CD4-positive, alpha-beta T cell treated with Interleukin-4 for 4 hours (primary cell): ENCODE measurements around the gene UTP14C.
"Not testable (repeated sequence)": the region's sequence is repeated elsewhere in the genome, so short reads cannot be mapped to it uniquely, and the experiment has no call there.

Source experiments
- DNase-seq: peaks from one replicate; pipeline ENCODE4 v3.0.0-alpha.2; 2020

UTP14C gene, protein sequence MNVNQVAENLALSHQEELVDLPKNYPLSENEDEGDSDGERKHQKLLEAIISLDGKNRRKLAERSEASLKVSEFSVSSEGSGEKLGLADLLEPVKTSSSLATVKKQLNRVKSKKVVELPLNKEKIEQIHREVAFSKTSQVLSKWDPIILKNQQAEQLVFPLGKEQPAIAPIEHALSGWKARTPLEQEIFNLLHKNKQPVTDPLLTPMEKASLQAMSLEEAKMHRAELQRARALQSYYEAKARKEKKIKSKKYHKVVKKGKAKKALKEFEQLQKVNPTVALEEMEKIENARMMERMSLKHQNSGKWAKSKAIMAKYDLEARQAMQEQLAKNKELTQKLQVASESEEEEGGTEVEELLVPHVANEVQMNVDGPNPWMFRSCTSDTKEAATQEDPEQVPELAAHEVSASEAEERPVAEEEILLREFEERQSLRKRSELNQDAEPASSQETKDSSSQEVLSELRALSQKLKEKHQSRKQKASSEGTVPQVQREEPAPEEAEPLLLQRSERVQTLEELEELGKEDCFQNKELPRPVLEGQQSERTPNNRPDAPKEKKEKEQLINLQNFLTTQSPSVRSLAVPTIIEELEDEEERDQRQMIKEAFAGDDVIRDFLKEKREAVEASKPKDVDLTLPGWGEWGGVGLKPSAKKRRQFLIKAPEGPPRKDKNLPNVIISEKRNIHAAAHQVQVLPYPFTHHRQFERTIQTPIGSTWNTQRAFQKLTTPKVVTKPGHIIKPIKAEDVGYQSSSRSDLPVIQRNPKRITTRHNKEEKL

DNA sequence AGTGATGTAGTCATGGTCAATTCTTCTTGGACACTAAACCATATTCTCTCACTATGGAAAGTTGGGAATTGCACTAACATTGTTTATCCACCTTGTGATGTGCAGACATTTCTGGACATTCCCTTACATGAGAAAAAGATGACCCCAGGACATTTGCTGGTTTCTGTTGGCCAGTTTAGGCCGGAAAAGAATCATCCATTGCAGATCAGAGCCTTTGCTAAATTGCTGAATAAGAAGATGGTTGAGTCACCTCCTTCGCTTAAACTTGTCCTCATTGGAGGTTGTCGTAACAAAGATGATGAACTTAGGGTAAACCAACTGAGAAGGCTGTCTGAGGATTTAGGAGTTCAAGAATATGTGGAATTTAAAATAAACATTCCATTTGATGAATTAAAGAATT, at the start of gene UTP14C:
TSS of gene UTP14C (plus strand) at position 211 of the 400 bp plus-strand sequence. CDS start 4,114 bp downstream, outside the sequence.
- no peak for DNase-seq

DNA sequence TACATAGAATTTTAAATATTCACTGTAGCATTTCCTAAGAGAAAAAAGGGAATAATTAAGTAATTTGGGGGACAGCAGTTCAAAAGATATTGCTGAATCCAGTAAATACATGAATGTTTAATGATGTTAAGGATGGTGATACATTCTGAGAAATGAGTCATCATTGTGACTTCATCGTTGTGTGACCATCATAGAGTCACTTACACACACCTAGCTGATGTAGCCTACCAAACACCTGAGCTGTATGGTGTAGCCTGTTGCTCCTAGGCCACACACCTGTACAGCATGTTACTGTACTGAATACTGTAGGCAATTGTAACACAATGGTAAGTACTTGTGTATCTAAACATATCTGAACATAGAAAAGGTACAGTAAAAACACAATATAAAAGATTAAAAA, 48.1 kb upstream of the UTP14C start:
- DNase-seq = no peak

DNA sequence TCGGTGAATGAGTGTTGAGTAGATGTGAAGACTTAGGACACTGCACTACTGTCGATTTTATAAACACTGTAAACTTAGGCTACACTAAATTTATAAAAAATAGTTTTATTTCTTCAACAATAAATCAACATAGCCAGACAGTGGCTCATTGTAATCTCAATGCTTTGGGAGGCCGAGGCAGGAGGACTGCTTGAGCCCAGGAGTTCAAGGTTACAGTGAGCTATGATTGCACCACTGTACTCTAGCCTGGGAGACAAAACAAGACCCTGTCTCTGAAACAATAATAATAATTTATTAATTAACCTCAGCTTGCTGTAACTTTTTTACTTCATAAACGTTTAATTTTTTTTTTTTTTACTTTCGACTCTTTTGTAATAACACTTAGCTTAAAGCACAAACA, 47.6 kb upstream of the UTP14C start:
- DNase-seq = no peak

DNA sequence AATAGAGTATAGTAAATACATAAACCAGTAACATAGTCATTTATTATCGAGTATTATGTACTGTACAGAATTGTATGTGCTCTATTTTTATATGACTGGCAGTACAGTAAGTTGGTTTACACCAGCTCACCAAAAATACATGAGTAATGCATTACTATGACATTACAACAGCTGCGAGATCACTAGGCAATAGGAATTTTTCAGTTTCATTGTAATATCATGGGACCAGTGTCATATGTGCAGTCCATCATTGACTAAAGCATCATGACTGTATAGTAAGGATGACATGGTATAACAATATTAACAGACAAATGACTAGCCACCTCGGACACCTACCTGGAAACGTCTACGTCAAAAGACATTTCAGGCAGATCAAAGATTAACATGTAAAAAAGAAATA, 46.9 kb upstream of the UTP14C start:
- DNase-seq = no peak

DNA sequence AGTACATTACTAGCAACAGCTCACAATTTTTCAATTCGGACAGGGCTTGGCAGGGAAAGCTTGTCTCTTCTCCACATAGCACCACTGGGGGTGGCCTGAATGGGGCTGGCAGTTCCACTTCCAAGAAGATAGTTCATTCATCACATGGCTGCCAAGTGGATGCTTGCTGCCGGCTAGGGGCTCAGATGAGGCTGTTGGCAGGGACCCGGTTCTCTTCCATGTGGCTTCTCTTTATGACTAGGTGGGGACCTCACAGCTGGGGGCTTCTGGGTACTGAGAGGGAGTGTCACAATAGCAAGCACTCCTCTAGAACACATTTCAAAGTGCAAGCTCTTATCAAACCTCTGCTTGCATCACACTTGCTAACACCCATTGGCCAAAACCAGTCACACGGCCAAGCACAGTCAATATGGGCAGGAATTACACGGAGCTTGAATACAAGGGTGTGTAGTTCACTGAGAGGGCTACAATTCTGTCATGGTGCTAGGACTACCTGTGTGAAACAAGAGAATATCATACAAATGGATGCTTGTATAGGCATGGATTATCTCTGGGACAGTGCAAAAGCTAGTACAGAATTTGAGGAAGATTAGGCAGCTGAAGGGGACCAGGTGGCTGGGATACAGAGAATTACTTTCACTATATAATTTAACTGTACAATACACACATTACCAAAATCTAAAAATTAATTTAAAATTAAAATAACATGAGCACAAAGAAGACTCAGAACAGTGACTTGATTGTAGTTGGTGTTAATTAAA, 45.5 kb upstream of the UTP14C start:
- no peak for DNase-seq

DNA sequence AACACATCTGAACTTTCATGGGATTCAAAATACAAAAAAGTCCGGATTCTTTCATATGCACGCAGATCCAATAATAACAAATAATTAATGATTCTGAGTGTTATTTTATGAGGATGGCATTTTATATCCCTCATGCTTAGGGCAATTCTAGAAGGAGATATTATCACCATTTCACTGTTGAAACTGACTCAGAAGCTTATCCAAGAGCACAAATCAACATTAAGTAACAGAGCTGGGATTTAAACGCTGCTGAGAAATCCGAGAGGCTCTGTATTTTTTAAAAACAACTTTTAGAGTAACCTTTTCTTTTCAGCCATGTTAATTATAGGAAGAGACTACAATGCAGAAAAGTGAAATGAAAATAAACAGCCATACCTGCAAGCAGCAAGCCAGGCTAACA, 43.6 kb upstream of the UTP14C start:
- no peak for DNase-seq

DNA sequence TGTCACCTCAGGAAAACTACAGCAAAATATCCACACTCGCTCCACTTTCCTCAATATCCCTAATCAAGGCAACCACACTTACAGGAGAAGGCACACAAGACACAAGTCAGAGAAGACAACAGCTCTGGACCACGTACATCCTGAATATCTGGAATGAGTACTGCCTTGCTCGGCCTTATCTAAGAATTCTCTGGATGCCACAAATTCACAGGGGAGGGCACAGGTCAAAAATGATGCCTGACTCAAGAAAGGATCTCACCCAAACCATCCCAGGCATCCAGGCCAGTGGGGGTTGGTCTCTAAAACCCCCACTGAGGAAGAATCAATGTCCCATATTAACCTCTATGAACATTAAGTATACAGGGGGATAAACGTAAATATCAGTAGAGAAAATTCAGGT, 43.1 kb upstream of the UTP14C start:
- DNase-seq = no peak

DNA sequence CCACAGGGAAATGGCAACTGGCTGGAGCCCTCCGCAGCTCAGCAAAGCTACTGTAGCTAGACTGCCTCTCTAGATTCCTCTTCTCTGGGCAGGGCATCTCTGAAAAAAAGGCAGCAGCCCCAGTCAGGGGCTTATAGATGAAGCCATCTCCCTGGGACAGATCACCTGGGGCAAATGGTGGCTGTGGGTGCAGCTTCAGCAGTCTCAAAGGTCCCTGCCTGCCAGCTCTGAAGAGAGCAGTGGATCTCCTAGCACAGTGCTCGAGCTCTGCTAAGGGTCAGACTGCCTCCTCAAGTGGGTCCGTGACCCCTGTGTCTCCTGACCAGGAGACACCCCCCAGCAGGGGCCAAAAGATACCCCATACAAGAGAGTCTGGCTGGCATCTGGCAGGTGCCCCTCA, 41.2 kb upstream of the UTP14C start:
- not testable (repeated sequence) for DNase-seq

DNA sequence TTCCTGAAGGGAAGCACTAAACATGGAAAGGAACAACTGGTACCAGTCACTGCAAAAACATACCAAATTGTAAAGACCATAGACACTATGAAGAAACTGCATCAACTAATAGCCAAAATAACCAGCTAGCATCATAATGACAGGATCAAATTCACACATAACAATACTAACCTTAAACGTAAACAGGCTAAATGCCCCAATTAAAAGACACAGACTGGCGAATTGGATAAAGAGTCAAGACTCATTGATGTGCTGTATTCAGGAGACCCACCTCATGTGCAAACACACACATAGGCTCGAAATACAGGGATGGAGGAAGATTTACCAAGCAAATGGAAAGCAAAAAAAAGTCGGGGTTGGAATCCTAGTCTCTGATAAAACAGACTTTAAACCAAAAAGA, 39.6 kb upstream of the UTP14C start:
- not testable (repeated sequence) for DNase-seq

DNA sequence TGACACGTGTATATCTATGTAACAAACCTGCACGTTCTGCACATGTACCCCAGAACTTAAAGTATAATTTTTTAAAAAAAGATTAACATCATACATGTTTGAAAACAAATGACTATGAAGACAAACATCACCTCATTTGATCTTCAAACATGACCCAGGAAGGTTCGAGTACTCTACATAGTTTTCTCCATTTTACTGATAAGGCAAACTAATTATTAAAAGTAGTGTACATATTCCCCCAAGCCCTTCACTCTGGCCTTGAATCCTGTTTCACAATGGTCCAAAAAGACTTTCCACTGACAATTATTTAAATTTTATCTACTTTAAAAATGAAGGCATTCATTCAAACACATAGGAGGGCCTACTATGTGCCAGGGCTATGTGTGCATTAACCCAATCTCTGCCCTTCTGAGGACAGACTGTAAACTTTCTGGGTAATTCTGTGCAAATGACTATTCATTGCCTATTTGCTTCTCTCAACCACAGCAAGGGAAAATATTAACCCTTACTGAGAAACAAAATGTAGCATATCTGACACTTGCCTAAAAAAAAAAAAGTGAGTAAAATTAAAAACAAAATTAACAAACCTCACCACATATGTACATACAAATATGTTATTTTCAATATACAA, 35.4 kb upstream of the UTP14C start:
- DNase-seq = no peak

DNA sequence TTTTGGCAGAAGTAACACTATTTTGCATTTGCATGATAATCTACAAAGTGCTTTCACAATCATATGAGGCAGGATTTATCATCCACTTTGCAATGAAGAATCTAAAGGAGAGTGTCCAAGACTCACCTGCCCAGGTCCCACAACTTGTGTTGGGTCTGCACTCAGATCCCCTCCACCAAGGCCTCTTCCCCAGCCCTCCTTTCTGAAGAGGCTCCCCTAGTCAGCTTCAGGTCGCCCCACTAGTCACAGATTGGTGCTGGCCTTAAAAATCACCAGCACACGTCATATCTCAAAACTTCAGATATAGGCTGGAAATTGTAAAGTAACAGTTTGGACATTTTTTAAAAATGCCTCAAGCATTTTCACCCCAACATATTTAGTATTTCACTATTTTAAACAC, 30.8 kb upstream of the UTP14C start:
- no peak for DNase-seq

DNA sequence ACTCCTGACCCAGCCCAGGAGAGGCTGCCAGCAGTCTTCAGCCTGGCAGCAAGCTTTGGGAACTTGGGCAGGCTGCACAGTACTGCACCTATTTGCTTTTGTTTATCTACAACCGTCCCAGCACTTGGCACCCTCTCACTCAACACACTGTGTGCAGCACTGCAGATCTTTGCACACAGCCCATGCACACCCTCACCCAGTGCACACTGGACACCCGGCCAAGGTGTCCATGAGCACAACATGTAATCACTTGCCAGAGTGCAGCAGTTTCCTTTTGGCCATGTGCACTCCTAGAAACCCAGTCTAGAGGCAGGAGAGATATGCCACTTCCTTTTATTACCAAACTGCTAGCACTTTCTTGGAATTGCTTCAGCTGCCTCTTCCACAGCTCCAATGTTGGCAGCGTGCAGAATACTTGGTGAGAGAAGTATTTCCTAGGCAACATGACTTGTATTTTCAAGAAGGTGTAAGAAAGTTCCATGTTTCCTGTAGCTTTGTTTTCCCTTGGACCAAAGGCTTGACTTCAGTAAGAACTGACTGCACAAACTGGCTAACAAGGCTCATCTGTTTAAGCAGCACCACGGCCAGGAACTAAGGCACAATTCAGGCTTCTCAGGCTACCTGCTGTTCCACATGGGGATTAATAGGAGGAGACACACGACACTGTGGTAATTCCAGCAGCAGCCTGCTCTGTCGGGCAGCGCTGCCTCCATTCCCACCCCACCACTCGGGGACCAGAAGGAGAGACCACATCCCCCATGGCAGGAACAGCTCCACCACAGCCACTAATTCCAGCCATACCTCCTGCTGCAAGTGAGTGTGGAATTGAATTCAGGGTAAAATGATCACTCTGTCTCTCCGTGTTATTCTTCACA, 28.6 kb upstream of the UTP14C start:
- DNase-seq = no peak

DNA sequence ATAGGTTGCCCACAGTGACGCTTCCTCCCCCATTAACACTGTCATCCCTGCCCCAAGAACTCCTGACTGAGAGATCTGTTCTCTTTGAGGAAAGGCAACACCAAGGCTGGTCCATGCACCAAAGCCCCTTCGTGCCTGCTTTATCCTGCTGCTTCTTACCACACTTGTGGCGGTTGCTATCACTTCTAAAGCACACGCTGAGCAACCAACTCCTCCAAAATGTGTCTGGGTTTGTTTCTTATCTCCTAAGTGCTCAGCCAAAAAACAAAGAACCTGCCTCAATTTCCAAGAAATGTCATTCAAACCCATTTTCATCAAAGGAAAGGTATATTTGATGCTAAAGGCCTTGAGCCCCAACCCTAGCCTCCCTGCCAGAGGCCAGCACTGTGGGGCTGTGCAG, 27.9 kb upstream of the UTP14C start:
- DNase-seq = no peak

DNA sequence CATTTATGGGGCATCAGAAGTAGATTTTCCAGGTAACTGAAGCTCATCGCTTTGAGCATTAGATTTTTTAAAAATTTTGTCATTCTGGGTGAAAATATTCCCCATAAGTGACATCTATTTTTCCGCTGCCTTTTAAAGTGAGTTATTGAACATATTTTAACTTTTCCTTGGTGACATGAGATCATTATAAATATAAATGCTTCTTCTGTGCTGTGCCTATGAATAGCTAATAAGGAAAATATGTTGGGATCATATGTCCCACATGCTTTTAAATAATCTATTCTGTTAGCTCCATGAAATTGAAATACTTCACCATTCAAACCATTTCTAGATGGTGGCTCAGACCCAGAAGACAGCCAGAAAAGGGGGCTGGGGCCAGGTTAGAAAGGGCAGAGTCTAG, 27.3 kb upstream of the UTP14C start:
- no peak for DNase-seq

DNA sequence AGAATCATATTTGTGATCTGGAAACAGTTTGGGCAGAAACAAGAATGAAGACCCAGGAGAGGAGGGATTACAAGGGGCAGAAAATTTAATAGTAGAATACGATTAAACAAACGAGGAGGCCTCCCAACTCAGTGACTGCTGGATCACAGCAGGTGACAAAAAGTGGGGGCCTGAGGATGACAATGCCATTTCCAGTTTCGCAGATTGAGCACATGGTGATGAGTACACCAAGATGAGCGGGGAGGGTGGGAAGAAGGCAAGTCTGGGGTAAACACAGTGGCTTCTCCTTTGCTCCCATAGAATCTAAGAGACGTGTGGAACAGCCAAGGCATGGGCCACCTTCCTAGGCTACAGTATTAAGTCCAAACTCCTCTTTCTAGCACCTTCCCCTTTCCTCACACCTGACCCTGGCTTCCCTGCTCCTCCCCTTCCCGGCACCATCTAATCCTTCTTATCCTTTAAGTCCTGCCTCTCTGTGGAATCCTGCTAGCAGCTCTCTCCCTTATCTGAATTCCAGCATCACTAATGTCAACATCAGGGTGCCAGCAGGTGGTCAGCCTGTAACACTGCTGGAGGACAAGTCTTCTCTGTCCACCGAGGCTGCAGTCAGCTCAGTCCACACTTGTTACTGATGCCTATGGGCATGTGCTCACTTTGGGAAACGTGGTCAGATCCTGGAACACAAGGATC, 26.7 kb upstream of the UTP14C start:
- DNase-seq = no peak

DNA sequence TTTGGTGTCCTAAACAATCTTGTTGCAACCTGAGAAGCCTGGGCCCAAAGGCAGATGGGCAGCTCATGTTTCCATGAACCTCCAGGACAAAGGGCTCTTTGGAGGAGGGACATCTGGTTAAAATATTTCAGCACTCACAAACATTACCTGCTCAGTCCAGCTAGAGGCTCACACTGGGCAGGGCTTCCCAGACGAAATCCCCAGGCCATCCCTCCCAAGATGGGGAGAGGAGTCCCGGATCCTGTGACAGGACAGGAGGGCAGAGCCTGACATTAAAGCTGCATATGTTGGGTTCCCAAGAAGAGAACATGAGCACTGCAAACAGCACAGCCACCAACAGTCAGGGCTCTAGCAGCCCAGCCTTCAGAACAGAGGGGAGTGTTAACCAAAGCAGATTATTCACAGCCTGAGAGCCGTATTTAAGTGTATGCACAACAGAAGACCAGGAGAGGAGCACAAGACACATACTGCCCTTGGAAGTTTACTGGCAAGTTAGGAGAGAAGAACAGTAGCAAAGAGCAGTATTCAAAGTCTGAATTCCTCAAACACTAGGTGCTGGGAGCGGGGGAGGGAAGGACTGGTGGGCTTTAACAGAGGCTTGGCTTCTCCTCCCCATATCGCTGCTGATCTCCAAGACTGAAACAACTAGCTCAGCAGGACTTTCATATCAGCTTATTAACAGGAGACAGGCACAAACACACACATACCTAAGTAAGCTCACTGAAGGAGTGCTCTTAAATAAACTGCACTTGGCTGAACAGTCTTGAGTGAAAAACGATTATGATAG, 25.6 kb upstream of the UTP14C start:
- DNase-seq = no peak

DNA sequence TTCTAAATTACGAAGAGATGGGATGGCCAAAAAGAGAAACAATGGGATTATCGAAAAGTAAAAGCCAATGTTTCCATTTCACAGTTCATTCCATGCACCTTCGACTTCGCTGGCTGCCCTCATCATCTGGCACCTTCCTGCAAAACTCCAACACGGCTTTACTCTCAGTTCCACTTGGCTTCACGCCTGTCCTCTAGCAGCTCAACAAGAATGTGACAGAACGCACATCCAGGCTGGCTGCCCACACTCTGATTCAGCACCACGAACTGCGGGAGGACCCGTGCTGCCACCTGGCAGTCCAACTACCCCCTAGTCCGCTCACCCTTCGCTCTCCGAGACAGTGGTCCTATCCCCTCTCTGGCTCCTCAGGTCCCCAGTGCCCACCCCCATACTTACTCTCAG, 25.0 kb upstream of the UTP14C start:
- DNase-seq = no peak

DNA sequence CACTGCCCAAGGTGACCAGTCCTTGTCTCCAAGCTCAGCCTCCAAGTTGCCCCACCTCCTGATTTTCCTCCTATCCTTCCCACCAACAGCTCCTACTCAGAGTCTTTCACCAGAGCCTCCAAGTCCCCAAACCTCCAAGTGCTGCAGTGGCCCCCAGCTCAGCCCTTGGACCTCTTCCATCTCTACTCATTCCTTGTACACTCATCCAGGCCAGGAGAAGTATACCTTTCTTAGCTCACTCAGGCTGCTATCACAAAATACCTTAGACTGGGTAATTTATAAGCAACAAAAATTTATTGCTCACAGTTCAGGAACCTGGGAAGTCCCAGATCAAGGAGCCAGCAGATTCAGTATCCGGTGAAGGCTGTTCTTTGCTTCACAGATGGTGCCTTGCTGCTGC, 24.6 kb upstream of the UTP14C start:
- DNase-seq = no peak

DNA sequence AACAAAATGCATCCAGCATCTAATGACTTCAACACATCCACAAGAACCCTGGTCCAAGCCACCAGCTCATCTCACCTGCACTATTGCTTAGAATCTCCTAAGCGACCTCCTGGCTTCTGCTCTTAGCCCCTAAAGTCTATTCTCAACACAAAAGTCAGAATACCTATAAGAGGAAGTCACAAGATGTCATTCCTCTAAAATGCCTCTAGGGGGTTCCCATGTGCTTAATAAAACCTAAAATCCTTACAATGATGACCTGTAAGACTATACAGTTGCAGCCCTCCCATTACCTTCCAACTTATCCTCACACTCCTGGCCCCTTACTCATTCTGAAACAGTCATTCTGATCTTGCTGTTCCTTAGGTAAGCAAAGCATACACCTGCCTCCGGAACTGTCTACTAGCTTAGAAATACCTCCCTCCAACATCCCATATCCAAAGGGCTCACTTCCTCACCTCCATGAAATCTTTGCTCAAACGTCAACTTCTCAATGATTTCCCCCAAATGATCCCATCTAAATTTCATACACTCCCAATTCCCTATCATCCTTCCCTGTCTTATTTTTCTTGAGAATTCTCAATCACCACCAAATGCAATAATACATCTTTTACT, 23.3 kb upstream of the UTP14C start:
- DNase-seq = peak; percentile 49

DNA sequence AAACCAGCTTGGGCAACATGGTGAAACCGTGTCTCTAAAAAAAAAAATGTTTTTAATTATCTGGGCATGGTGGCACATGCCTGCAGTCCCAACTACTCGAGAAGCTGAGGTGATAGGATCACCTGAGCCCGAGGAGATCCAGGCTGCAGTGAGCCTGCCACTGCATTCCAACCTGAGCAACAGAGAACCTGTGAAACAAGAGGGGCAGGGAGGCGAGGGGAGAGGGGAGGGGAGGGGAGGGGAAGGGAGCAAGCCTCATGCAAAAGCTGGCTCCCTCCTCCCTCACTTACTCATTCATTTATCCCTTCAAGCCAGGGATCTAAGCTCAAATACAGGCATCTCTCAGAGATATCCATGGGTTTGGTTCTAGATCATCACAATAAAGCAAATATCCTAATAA, 22.1 kb upstream of the UTP14C start:
- DNase-seq = no peak
